Fibroblast of gingiva (primary cell): ENCODE measurements around the gene WDR37.
"Not testable (repeated sequence)": the region's sequence is repeated elsewhere in the genome, so short reads cannot be mapped to it uniquely, and the experiment has no call there.

ENCODE experiments used
- DNase-seq: peaks from one replicate; pipeline ENCODE4 v3.0.0-alpha.2; 2011; ENCODE audit warnings: low read depth

WDR37 gene

GRCh38 chr10:1153251-1153763, 97.1 kb downstream of the WDR37 start:
- no peak for DNase-seq

- DNase-seq = no peak
These were observed 97.7 kb downstream of the WDR37 start for GRCh38 chr10:1153805-1154351.

GRCh38 chr10:1154531-1155295, 98.5 kb downstream of the WDR37 start:
- no peak for DNase-seq

GRCh38 chr10:1155791-1156615, 99.8 kb downstream of the WDR37 start:
- no peak for DNase-seq

- no peak for DNase-seq
These were observed 100.4 kb downstream of the WDR37 start for GRCh38 chr10:1156616-1156886.

- no peak for DNase-seq
These were observed 100.9 kb downstream of the WDR37 start for GRCh38 chr10:1156921-1157614.

- no peak for DNase-seq
These were observed 101.4 kb downstream of the WDR37 start for GRCh38 chr10:1157615-1157933.

GRCh38 chr10:1158066-1158465, 101.9 kb downstream of the WDR37 start:
- no peak for DNase-seq

- DNase-seq = not testable (repeated sequence)
These were observed 102.4 kb downstream of the WDR37 start for GRCh38 chr10:1158536-1158935.

GRCh38 chr10:1159131-1160061, 103.2 kb downstream of the WDR37 start:
- DNase-seq = no peak

GRCh38 chr10:1160561-1161314, 104.6 kb downstream of the WDR37 start:
- no peak for DNase-seq

GRCh38 chr10:1161315-1161673, 105.1 kb downstream of the WDR37 start:
- not testable (repeated sequence) for DNase-seq

- DNase-seq = no peak
These were observed 106.5 kb downstream of the WDR37 start for GRCh38 chr10:1162481-1163203.

GRCh38 chr10:1163204-1163660, 107.0 kb downstream of the WDR37 start:
- no peak for DNase-seq

GRCh38 chr10:1163831-1164230, 107.6 kb downstream of the WDR37 start:
- no peak for DNase-seq

GRCh38 chr10:1166101-1166827, 110.1 kb downstream of the WDR37 start:
- DNase-seq = no peak

GRCh38 chr10:1166828-1167275, 110.7 kb downstream of the WDR37 start:
- DNase-seq = no peak

- DNase-seq = no peak
These were observed 112.6 kb downstream of the WDR37 start for GRCh38 chr10:1168763-1169162.

- no peak for DNase-seq
These were observed 113.2 kb downstream of the WDR37 start for GRCh38 chr10:1169186-1169885.
